H1 (cell line): ENCODE results near the gene GRID1. TPM values are rescaled to one million over a fixed set of nuclear protein-coding genes. Genes with fewer than 3 reads are reported as not detected.

Source experiments
- GABPA ChIP-seq: IDR thresholded peaks from 2 replicates; pipeline ENCODE4 v1.6.1; 2011; ENCODE audit warnings: mild to moderate bottlenecking, low read length, moderate library complexity, borderline replicate concordance; ENCODE audit not compliant: insufficient read depth
- KDM1A ChIP-seq: fragments of 200-600, 300-600 bp; sonication (generic); IDR thresholded peaks from 2 replicates; pipeline ENCODE4 v1.7.1; 2016; ENCODE audit warnings: mild to moderate bottlenecking, low read length, borderline replicate concordance
- RBBP5 ChIP-seq: IDR thresholded peaks from 2 replicates; pipeline ENCODE4 v1.7.1; 2012; ENCODE audit warnings: low read depth, mild to moderate bottlenecking, inconsistent platforms, low read length, moderate library complexity, borderline replicate concordance
- polyA plus RNA-seq, 7 experiments: library from polyadenylated mRNA; depleted of rRNA in 3 of 7; stranded (reverse) in 5 of 7; unstranded in 2 of 7; fragments of >200 nt in 5 of 7; fragments of 200-250 nt in 2 of 7; gene quantifications; 1 replicate in 5 of 7; 2 replicates in 1 of 7; 4 replicates in 1 of 7; pipeline versions ENCODE4 v1.2.1 to v1.2.3, GENCODE V29; 2011 to 2013; ENCODE audit warnings: missing spikeins in 2 of 7, mixed read lengths in 2 of 7
- total RNA-seq: library from RNA; stranded (reverse); fragmentation: NEBNext Ultra II Directional; extraction: Animal tissue kit (Norgen Biotek cat#: 25700); gene quantifications from 2 replicates; pipeline ENCODE4 v1.2.1, GENCODE V29; 2021
- TF ChIP-seq, protein P1 (sequence below): fragments of 300-600 bp; sonication (generic); IDR thresholded peaks from 2 replicates; pipeline ENCODE4 v1.7.1; 2012; ENCODE audit warnings: low read length, moderate library complexity, mild to moderate bottlenecking, inconsistent platforms; ENCODE audit not compliant: insufficient replicate concordance
- TF ChIP-seq, protein P2 (sequence below), 3 experiments: IDR thresholded peaks; 1 replicate in 2 of 3; 2 replicates in 1 of 3; pipeline versions ENCODE4 v1.5.1 to v1.6.1; 2011; ENCODE audit warnings: low read length in 3 of 3, mild to moderate bottlenecking in 3 of 3, inconsistent platforms in 2 of 3, low read depth in 1 of 3, moderate library complexity in 1 of 3; ENCODE audit not compliant: insufficient read depth in 1 of 3; ENCODE audit errors: control extremely low read depth in 1 of 3

The GRID1 gene
- total and polyA plus RNA-seq, 2 of the 8 experiments (the other 6 are each of a cell fraction or from before 2014, with no cell fraction given): 0.22 to 0.30 TPM

DNA sequence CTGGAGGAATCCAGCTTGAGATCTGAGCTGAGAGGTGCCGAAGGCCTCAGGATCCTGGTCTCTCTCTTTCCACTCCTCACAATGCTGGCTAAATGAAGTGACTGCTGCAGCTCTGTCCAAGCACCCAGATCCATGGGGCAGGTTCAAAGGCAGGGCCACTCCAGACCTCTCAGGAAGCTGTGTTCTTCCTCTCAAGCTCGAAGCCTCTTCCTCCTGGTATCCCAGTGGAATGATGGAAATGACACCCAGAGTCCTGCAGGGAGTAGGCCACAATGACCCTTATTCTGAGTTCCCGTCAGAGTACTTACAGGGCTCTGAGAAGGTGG, 574.1 kb downstream of the GRID1 start (continued):
- TF ChIP-seq, protein P1, sequence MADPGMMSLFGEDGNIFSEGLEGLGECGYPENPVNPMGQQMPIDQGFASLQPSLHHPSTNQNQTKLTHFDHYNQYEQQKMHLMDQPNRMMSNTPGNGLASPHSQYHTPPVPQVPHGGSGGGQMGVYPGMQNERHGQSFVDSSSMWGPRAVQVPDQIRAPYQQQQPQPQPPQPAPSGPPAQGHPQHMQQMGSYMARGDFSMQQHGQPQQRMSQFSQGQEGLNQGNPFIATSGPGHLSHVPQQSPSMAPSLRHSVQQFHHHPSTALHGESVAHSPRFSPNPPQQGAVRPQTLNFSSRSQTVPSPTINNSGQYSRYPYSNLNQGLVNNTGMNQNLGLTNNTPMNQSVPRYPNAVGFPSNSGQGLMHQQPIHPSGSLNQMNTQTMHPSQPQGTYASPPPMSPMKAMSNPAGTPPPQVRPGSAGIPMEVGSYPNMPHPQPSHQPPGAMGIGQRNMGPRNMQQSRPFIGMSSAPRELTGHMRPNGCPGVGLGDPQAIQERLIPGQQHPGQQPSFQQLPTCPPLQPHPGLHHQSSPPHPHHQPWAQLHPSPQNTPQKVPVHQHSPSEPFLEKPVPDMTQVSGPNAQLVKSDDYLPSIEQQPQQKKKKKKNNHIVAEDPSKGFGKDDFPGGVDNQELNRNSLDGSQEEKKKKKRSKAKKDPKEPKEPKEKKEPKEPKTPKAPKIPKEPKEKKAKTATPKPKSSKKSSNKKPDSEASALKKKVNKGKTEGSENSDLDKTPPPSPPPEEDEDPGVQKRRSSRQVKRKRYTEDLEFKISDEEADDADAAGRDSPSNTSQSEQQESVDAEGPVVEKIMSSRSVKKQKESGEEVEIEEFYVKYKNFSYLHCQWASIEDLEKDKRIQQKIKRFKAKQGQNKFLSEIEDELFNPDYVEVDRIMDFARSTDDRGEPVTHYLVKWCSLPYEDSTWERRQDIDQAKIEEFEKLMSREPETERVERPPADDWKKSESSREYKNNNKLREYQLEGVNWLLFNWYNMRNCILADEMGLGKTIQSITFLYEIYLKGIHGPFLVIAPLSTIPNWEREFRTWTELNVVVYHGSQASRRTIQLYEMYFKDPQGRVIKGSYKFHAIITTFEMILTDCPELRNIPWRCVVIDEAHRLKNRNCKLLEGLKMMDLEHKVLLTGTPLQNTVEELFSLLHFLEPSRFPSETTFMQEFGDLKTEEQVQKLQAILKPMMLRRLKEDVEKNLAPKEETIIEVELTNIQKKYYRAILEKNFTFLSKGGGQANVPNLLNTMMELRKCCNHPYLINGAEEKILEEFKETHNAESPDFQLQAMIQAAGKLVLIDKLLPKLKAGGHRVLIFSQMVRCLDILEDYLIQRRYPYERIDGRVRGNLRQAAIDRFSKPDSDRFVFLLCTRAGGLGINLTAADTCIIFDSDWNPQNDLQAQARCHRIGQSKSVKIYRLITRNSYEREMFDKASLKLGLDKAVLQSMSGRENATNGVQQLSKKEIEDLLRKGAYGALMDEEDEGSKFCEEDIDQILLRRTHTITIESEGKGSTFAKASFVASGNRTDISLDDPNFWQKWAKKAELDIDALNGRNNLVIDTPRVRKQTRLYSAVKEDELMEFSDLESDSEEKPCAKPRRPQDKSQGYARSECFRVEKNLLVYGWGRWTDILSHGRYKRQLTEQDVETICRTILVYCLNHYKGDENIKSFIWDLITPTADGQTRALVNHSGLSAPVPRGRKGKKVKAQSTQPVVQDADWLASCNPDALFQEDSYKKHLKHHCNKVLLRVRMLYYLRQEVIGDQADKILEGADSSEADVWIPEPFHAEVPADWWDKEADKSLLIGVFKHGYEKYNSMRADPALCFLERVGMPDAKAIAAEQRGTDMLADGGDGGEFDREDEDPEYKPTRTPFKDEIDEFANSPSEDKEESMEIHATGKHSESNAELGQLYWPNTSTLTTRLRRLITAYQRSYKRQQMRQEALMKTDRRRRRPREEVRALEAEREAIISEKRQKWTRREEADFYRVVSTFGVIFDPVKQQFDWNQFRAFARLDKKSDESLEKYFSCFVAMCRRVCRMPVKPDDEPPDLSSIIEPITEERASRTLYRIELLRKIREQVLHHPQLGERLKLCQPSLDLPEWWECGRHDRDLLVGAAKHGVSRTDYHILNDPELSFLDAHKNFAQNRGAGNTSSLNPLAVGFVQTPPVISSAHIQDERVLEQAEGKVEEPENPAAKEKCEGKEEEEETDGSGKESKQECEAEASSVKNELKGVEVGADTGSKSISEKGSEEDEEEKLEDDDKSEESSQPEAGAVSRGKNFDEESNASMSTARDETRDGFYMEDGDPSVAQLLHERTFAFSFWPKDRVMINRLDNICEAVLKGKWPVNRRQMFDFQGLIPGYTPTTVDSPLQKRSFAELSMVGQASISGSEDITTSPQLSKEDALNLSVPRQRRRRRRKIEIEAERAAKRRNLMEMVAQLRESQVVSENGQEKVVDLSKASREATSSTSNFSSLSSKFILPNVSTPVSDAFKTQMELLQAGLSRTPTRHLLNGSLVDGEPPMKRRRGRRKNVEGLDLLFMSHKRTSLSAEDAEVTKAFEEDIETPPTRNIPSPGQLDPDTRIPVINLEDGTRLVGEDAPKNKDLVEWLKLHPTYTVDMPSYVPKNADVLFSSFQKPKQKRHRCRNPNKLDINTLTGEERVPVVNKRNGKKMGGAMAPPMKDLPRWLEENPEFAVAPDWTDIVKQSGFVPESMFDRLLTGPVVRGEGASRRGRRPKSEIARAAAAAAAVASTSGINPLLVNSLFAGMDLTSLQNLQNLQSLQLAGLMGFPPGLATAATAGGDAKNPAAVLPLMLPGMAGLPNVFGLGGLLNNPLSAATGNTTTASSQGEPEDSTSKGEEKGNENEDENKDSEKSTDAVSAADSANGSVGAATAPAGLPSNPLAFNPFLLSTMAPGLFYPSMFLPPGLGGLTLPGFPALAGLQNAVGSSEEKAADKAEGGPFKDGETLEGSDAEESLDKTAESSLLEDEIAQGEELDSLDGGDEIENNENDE: no peak
- TF ChIP-seq, protein P2, sequence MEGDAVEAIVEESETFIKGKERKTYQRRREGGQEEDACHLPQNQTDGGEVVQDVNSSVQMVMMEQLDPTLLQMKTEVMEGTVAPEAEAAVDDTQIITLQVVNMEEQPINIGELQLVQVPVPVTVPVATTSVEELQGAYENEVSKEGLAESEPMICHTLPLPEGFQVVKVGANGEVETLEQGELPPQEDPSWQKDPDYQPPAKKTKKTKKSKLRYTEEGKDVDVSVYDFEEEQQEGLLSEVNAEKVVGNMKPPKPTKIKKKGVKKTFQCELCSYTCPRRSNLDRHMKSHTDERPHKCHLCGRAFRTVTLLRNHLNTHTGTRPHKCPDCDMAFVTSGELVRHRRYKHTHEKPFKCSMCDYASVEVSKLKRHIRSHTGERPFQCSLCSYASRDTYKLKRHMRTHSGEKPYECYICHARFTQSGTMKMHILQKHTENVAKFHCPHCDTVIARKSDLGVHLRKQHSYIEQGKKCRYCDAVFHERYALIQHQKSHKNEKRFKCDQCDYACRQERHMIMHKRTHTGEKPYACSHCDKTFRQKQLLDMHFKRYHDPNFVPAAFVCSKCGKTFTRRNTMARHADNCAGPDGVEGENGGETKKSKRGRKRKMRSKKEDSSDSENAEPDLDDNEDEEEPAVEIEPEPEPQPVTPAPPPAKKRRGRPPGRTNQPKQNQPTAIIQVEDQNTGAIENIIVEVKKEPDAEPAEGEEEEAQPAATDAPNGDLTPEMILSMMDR (IDR thresholded peaks at IDR 0.05; ENCODE audit: control extremely low read depth in 1 of 3, insufficient read depth in 1 of 3, low read depth in 1 of 3, low read length in 3 of 3): no peak
- TF ChIP-seq KDM1A (no peak), RBBP5 (no peak), GABPA (no peak)
